ENCODE data around the gene PRPS2. TPM values are rescaled to one million over a fixed set of nuclear protein-coding genes. Genes with fewer than 3 reads are reported as not detected.

The PRPS2 gene
- total RNA-seq, 6 experiments from 2014 or later, result 22.2 to 36.9 (median 30.3) TPM

GRCh38 chrX:12824944-12825343, 33.7 kb downstream of the PRPS2 start:
- Mint-ChIP-seq H3K27me3 (ENCODE audit: insufficient read depth) (peaks cover 2% of the 10 kb centered on the region), H3K4me3 (no peak overlapping the region; the same call in 1 of the 2 replicates), H3K9me3 (no peaks in the 10 kb centered on the region), H3K36me3 (ENCODE audit: low read depth) (peaks cover 6% of the 10 kb centered on the region), H3K4me1 (ENCODE audit: low read depth) (peaks cover 18% of the 10 kb centered on the region), H3K27ac (no peak overlapping the region)
- DNase-seq, result no peak
- no peak for TF ChIP-seq CTCF (IDR thresholded peaks at IDR 0.05)

GRCh38 chrX:12825801-12826200, 34.6 kb downstream of the PRPS2 start:
- TF ChIP-seq CTCF (IDR thresholded peaks at IDR 0.05), result no peak
- DNase-seq, result peak; percentile 9
- peaks cover 6% of the 10 kb centered on the region for H3K36me3 Mint-ChIP-seq (ENCODE audit: low read depth)
- H3K4me3 Mint-ChIP-seq, result no peak overlapping the region
- no peaks in the 10 kb centered on the region for H3K9me3 Mint-ChIP-seq
- H3K27me3 Mint-ChIP-seq (ENCODE audit: insufficient read depth), result peaks cover 5% of the 10 kb centered on the region
- H3K4me1 Mint-ChIP-seq (ENCODE audit: low read depth), result peaks cover 18% of the 10 kb centered on the region
- no peak overlapping the region for H3K27ac Mint-ChIP-seq

GRCh38 chrX:12843061-12843667, 52.0 kb downstream of the PRPS2 start:
- no peak overlapping the region for H3K4me3 Mint-ChIP-seq
- no peak for DNase-seq
- no peaks in the 10 kb centered on the region for H3K9me3 Mint-ChIP-seq
- H3K4me1 Mint-ChIP-seq (ENCODE audit: low read depth), result no peaks in the 10 kb centered on the region
- peaks cover 4% of the 10 kb centered on the region for H3K27me3 Mint-ChIP-seq (ENCODE audit: insufficient read depth)
- H3K27ac Mint-ChIP-seq, result no peak overlapping the region
- TF ChIP-seq CTCF (IDR thresholded peaks at IDR 0.05), result no peak
- H3K36me3 Mint-ChIP-seq (ENCODE audit: low read depth), result no peaks in the 10 kb centered on the region

- Mint-ChIP-seq H3K4me1 (ENCODE audit: low read depth) (no peaks in the 10 kb centered on the region), H3K27ac (no peak overlapping the region), H3K36me3 (ENCODE audit: low read depth) (no peaks in the 10 kb centered on the region), H3K9me3 (no peaks in the 10 kb centered on the region), H3K4me3 (peak overlapping the region; percentile 60), H3K27me3 (ENCODE audit: insufficient read depth) (peaks cover 5% of the 10 kb centered on the region)
- no peak for DNase-seq
- TF ChIP-seq CTCF (IDR thresholded peaks at IDR 0.05), result no peak
Measured at GRCh38 chrX:12843668-12844279, 52.6 kb downstream of the PRPS2 start.

GRCh38 chrX:12844319-12844718, 53.1 kb downstream of the PRPS2 start:
- H3K9me3 Mint-ChIP-seq, result no peaks in the 10 kb centered on the region
- DNase-seq, result no peak
- H3K36me3 Mint-ChIP-seq (ENCODE audit: low read depth), result no peaks in the 10 kb centered on the region
- H3K27me3 Mint-ChIP-seq (ENCODE audit: insufficient read depth), result peaks cover 6% of the 10 kb centered on the region
- H3K4me1 Mint-ChIP-seq (ENCODE audit: low read depth), result no peaks in the 10 kb centered on the region
- TF ChIP-seq CTCF (IDR thresholded peaks at IDR 0.05), result no peak
- H3K4me3 Mint-ChIP-seq, result no peak overlapping the region; the same call in 1 of the 2 replicates
- no peak overlapping the region for H3K27ac Mint-ChIP-seq

All from HFFc6 (cell line).